ENCODE data around the gene DDI2. TPM values are rescaled to one million over a fixed set of nuclear protein-coding genes. Genes with fewer than 3 reads are reported as not detected.

The DDI2 gene
- total RNA-seq, 1 experiment from 2014 or later: 32.7 TPM

DNA sequence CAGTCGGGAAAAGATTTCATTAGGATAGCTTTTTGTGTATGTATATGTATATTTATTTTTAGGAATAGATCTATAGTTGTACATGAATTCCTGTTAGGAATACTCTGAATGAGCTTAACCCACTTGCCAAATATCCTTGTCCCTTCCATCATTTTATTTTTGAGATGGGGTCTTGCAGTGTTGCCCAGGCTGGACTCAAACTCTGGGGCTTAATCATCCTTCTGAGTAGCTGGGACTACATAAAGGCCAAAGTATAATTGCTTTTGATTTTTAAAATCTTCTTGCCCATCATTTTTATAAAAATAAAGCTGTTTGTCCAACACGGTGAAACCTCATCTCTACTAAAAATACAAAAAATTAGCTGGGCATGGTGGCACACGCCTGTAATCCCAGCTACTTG lies 46.7 kb downstream of the DDI2 start:
- BruUV-seq (replicated peaks): no TSS peak

DNA sequence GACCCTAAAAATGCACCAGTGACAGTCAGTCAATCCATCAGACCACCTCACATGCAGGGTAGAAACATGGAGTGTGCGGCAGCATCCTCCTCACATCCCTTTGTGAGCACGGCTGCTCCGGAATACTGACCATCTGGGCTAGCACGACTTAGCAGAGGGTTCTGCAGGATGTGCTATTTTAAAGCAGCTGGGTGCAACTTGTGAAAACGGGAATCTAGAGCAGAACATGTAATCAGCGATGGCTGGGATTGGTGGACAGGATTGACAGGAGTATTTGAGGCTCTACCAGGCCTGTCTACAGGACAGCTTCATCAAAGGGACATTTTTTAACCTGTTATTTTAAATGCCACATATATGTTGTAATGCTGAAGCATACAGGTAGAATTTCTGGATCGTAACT lies 50.1 kb downstream of the DDI2 start:
- H3K27ac Mint-ChIP-seq (ENCODE audit: low read depth, unreplicated experiment): no peak overlapping the region
- CTCF ChIA-PET: no interaction called here
- no TSS peak for BruUV-seq (replicated peaks)

More for the DNA sequence above, 46.7 kb downstream of the DDI2 start:
- no peaks in the 10 kb centered on the region for H3K27me3 Mint-ChIP-seq (ENCODE audit: insufficient read depth, unreplicated experiment)
- no peak for DNase-seq (ENCODE audit: unreplicated experiment)
- H3K27ac Mint-ChIP-seq (ENCODE audit: low read depth, unreplicated experiment): no peak overlapping the region
- no peaks in the 10 kb centered on the region for H3K9me3 Mint-ChIP-seq (ENCODE audit: unreplicated experiment)
- ChIA-PET POLR2A (interaction anchor here (0.6 to 4.6 kb wide), 5 partner anchors 11 to 119 kb away, joined by 3 to 18 read pairs (median 4); no protein-coding TSS in a partner anchor), CTCF (interaction anchor here (0.7 to 1.5 kb wide), 2 partner anchors 78 to 92 kb away, joined by 3 to 6 read pairs; no protein-coding TSS in a partner anchor)
- intact Hi-C loops (cut with micrococcal nuclease): no loop called here
- H3K4me1 Mint-ChIP-seq (ENCODE audit: insufficient read depth, unreplicated experiment): no peaks in the 10 kb centered on the region
- H3K4me3 Mint-ChIP-seq (ENCODE audit: unreplicated experiment): no peak overlapping the region
- H3K36me3 Mint-ChIP-seq (ENCODE audit: insufficient read depth, unreplicated experiment): peaks cover 58% of the 10 kb centered on the region
- TF ChIP-seq, protein P1, sequence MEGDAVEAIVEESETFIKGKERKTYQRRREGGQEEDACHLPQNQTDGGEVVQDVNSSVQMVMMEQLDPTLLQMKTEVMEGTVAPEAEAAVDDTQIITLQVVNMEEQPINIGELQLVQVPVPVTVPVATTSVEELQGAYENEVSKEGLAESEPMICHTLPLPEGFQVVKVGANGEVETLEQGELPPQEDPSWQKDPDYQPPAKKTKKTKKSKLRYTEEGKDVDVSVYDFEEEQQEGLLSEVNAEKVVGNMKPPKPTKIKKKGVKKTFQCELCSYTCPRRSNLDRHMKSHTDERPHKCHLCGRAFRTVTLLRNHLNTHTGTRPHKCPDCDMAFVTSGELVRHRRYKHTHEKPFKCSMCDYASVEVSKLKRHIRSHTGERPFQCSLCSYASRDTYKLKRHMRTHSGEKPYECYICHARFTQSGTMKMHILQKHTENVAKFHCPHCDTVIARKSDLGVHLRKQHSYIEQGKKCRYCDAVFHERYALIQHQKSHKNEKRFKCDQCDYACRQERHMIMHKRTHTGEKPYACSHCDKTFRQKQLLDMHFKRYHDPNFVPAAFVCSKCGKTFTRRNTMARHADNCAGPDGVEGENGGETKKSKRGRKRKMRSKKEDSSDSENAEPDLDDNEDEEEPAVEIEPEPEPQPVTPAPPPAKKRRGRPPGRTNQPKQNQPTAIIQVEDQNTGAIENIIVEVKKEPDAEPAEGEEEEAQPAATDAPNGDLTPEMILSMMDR (IDR thresholded peaks at IDR 0.05; ENCODE audit: unreplicated experiment): no peak

DNA sequence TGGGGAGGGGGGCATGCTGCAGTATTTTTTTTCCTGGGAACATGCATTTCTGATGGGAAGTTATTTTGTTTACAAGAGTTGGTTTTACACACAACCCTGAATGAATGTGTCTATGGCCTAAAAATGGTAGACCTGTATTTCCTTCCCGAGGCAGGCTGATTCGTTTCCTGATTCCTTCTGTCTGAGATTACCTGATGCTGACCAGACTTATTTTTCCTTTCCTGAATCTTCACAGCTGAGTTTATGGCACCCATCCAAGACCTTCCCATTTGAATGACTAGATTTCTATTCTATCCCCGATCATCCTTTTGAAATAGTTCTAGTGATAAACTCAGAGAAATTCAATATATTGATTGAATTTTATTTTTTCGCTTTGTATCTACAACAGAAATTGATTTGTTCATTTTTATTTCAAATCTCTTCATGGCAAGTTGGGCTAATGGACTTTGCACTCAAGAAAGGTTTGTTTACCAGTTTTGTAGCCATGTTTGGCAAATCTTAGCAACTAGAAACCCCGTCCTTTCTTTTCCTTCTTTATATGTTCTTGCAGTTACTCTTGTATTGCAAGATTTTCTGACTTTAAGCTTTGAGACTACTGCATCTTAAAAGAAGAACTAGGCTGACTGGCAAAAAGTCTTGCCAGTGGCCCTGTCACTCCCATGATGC lies 51.0 kb downstream of the DDI2 start:
- no peak for DNase-seq (ENCODE audit: unreplicated experiment)
- intact Hi-C loops (cut with micrococcal nuclease): no loop called here
- POLR2A ChIA-PET: interaction anchor here (1.6 to 1.9 kb wide), 3 partner anchors 10 to 12 kb away, joined by 5 to 6 read pairs (median 5); no protein-coding TSS in a partner anchor
- Mint-ChIP-seq H3K36me3 (ENCODE audit: insufficient read depth, unreplicated experiment) (peaks cover 23% of the 10 kb centered on the region), H3K4me1 (ENCODE audit: insufficient read depth, unreplicated experiment) (no peaks in the 10 kb centered on the region), H3K27me3 (ENCODE audit: insufficient read depth, unreplicated experiment) (no peaks in the 10 kb centered on the region), H3K4me3 (ENCODE audit: unreplicated experiment) (no peak overlapping the region), H3K27ac (ENCODE audit: low read depth, unreplicated experiment) (no peak overlapping the region), H3K9me3 (ENCODE audit: unreplicated experiment) (no peaks in the 10 kb centered on the region)
- TF ChIP-seq, protein P1 (IDR thresholded peaks at IDR 0.05; ENCODE audit: unreplicated experiment): no peak
- CTCF ChIA-PET: no interaction called here
- no TSS peak for BruUV-seq (replicated peaks)

More for the DNA sequence above, 50.1 kb downstream of the DDI2 start:
- Mint-ChIP-seq H3K4me3 (ENCODE audit: unreplicated experiment) (no peak overlapping the region), H3K4me1 (ENCODE audit: insufficient read depth, unreplicated experiment) (no peaks in the 10 kb centered on the region), H3K9me3 (ENCODE audit: unreplicated experiment) (no peaks in the 10 kb centered on the region), H3K27me3 (ENCODE audit: insufficient read depth, unreplicated experiment) (no peaks in the 10 kb centered on the region), H3K36me3 (ENCODE audit: insufficient read depth, unreplicated experiment) (peaks cover 26% of the 10 kb centered on the region)
- TF ChIP-seq, protein P1 (IDR thresholded peaks at IDR 0.05; ENCODE audit: unreplicated experiment): no peak
- intact Hi-C loops (cut with micrococcal nuclease): no loop called here
- no peak for DNase-seq (ENCODE audit: unreplicated experiment)
- POLR2A ChIA-PET: interaction anchor here (1.6 kb wide), 1 partner anchor 11 kb away, joined by 5 read pairs; no protein-coding TSS in a partner anchor

DNA sequence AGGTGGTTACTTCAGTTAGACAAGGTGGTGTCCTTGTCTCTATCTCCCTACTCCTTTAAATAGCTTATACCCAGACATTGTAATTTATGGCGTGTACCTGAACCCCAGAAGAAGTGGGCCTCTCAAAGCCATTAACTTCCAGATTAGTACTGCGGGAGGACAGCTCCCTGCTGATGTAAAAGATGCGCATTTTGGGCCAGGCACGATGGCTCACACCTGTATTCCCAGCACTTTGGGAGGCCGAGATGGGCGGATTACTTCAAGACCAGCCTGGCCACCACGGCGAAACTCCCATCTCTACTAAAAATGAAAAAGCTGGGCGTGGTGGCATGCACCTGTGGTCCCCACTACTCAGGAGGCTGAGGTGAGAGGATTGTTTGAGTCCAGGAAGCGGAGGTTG lies 51.8 kb downstream of the DDI2 start:
- no TSS peak for BruUV-seq (replicated peaks)

More for the DNA sequence above, 51.8 kb downstream of the DDI2 start:
- no peaks in the 10 kb centered on the region for H3K27me3 Mint-ChIP-seq (ENCODE audit: insufficient read depth, unreplicated experiment)
- H3K4me1 Mint-ChIP-seq (ENCODE audit: insufficient read depth, unreplicated experiment): no peaks in the 10 kb centered on the region
- no peak overlapping the region for H3K27ac Mint-ChIP-seq (ENCODE audit: low read depth, unreplicated experiment)
- intact Hi-C loops (cut with micrococcal nuclease): no loop called here
- POLR2A ChIA-PET: interaction anchor here (0.7 to 1.9 kb wide), 6 partner anchors 8 to 32 kb away, joined by 3 to 6 read pairs (median 4); no protein-coding TSS in a partner anchor
- no peak overlapping the region for H3K4me3 Mint-ChIP-seq (ENCODE audit: unreplicated experiment)
- no peaks in the 10 kb centered on the region for H3K9me3 Mint-ChIP-seq (ENCODE audit: unreplicated experiment)
- no peak for DNase-seq (ENCODE audit: unreplicated experiment)
- CTCF ChIA-PET: interaction anchor here (1.6 kb wide), 1 partner anchor 9 kb away, joined by 5 read pairs; no protein-coding TSS in a partner anchor
- TF ChIP-seq, protein P1 (IDR thresholded peaks at IDR 0.05; ENCODE audit: unreplicated experiment): no peak
- peaks cover 17% of the 10 kb centered on the region for H3K36me3 Mint-ChIP-seq (ENCODE audit: insufficient read depth, unreplicated experiment)
